HEK293 (cell line): ENCODE results near the gene ZNF124.

Experiments
- CTCF ChIA-PET: fragments of 350-600 bp; formaldehyde crosslinking; extraction: SDS; loops from one replicate; lab custom pipeline; 2021; ENCODE audit warnings: antibody characterized with exemption; lab: Yijun Ruan, JAX
- POLR2A ChIA-PET: fragments of 300-600 bp; formaldehyde crosslinking; extraction: SDS; loops from one replicate; lab custom pipeline; 2020; ENCODE audit warnings: antibody characterized with exemption, inconsistent platforms; lab: Yijun Ruan, JAX
- H3K27ac ChIP-seq: fragments of 200-500 bp; sonication (Bioruptor generic); 2 replicates; pipeline ENCODE4 v1.5.1; 2014; ENCODE audit warnings: low read depth, low read length, control low read depth, inconsistent platforms; ENCODE audit errors: extremely low read depth
- H3K36me3 ChIP-seq, 2 experiments: fragments of 200-500 bp in 1 of 2; sonication (Bioruptor generic) in 1 of 2; 1 replicate in 1 of 2; 2 replicates in 1 of 2; pipeline ENCODE4 v1.5.1; 2014 to 2017; ENCODE audit warnings: inconsistent platforms in 2 of 2, low read length in 2 of 2; ENCODE audit not compliant: control insufficient read depth in 2 of 2, insufficient read depth in 1 of 2
- H3K4me1 ChIP-seq: fragments of 200-500 bp; sonication (Bioruptor generic); 2 replicates; pipeline ENCODE4 v1.5.1; 2014; ENCODE audit warnings: mild to moderate bottlenecking, low read length, inconsistent platforms; ENCODE audit not compliant: control insufficient read depth, insufficient read depth
- H3K4me3 ChIP-seq: 2 replicates; pipeline ENCODE4 v1.5.1; 2011; ENCODE audit warnings: low read depth, mild to moderate bottlenecking, control low read depth, low read length, moderate library complexity
- H3K9me3 ChIP-seq: fragments of 200-500 bp; sonication (Bioruptor generic); 2 replicates; pipeline ENCODE4 v1.5.1; 2014; ENCODE audit warnings: low read depth, low read length, inconsistent platforms; ENCODE audit not compliant: control insufficient read depth, insufficient read depth
- KLF16 ChIP-seq: fragments of 450-650 bp; formaldehyde crosslinking; IDR thresholded peaks from 2 replicates; pipeline ENCODE4 v1.5.1; 2017; ENCODE audit warnings: missing biosample characterization, missing genetic modification characterization
- MEIS1 ChIP-seq: sonication (generic); formaldehyde crosslinking; IDR thresholded peaks from 2 replicates; pipeline ENCODE4 v1.8.1; 2022; ENCODE audit warnings: missing genetic modification reagents, mild to moderate bottlenecking, borderline replicate concordance
- TCF7L2 ChIP-seq: IDR thresholded peaks from 2 replicates; pipeline ENCODE4 v1.6.1; 2011; ENCODE audit warnings: low read depth, mild to moderate bottlenecking, inconsistent platforms, low read length, moderate library complexity, borderline replicate concordance
- ZBTB17 ChIP-seq: fragments of 450-650 bp; formaldehyde crosslinking; IDR thresholded peaks from 2 replicates; pipeline ENCODE4 v1.5.1; 2016; ENCODE audit warnings: missing biosample characterization, missing genetic modification characterization
- ZFP3 ChIP-seq: fragments of 450-650 bp; formaldehyde crosslinking; IDR thresholded peaks from 2 replicates; pipeline ENCODE4 v1.5.1; 2016; ENCODE audit warnings: low read depth, missing biosample characterization, missing genetic modification characterization
- ZNF211 ChIP-seq: fragments of 450-650 bp; formaldehyde crosslinking; IDR thresholded peaks from 2 replicates; pipeline ENCODE4 v1.5.1; 2016; ENCODE audit warnings: low read depth, missing biosample characterization, missing genetic modification characterization
- ZNF221 ChIP-seq: fragments of 450-650 bp; formaldehyde crosslinking; IDR thresholded peaks from 2 replicates; pipeline ENCODE4 v1.5.1; 2017; ENCODE audit warnings: missing biosample characterization, missing genetic modification characterization, borderline replicate concordance
- ZNF274 ChIP-seq, 2 experiments: fragments of 200-500 bp in 1 of 2; fragments of 450-650 bp in 1 of 2; sonication (Bioruptor generic) in 1 of 2; formaldehyde crosslinking in 1 of 2; IDR thresholded peaks; 2 replicates each; pipeline versions ENCODE4 v1.5.1 to v1.6.1; 2014 to 2016; ENCODE audit warnings: borderline replicate concordance in 1 of 2, inconsistent platforms in 1 of 2, low read length in 1 of 2, missing biosample characterization in 1 of 2, missing genetic modification characterization in 1 of 2
- ZNF354C ChIP-seq: fragments of 450-650 bp; formaldehyde crosslinking; IDR thresholded peaks from 2 replicates; pipeline ENCODE4 v1.5.1; 2016; ENCODE audit warnings: missing biosample characterization, missing genetic modification characterization, low read depth, borderline replicate concordance
- ZNF37A ChIP-seq: fragments of 450-650 bp; IDR thresholded peaks from 2 replicates; pipeline ENCODE4 v1.5.1; 2018; ENCODE audit warnings: missing biosample characterization, missing genetic modification characterization
- ZNF555 ChIP-seq: fragments of 450-650 bp; formaldehyde crosslinking; conservative IDR thresholded peaks from 2 replicates; pipeline ENCODE4 v1.5.1; 2017; ENCODE audit warnings: missing biosample characterization, mild to moderate bottlenecking, missing genetic modification characterization, inconsistent platforms
- ZNF585B ChIP-seq: fragments of 450-650 bp; formaldehyde crosslinking; IDR thresholded peaks from 2 replicates; pipeline ENCODE4 v1.5.1; 2016; ENCODE audit warnings: missing biosample characterization, missing genetic modification characterization
- ZSCAN30 ChIP-seq: fragments of 450-650 bp; IDR thresholded peaks from 2 replicates; pipeline ENCODE4 v1.5.1; 2018; ENCODE audit warnings: missing biosample characterization, mild to moderate bottlenecking, missing genetic modification characterization, moderate library complexity
- TF ChIP-seq, protein P1 (sequence below): fragments of 450-650 bp; formaldehyde crosslinking; IDR thresholded peaks from 2 replicates; pipeline ENCODE4 v1.5.1; 2016; ENCODE audit warnings: missing biosample characterization, missing genetic modification characterization
- TF ChIP-seq, protein P2 (sequence below): IDR thresholded peaks from 2 replicates; pipeline ENCODE4 v1.6.1; 2011; ENCODE audit warnings: mild to moderate bottlenecking, low read depth, low read length, borderline replicate concordance
- TF ChIP-seq, protein P3 (sequence below): fragments of 450-650 bp; formaldehyde crosslinking; IDR thresholded peaks from 2 replicates; pipeline ENCODE4 v1.5.1; 2016; ENCODE audit warnings: missing biosample characterization, missing genetic modification characterization
- TF ChIP-seq, protein P4 (sequence below): fragments of 450-650 bp; formaldehyde crosslinking; IDR thresholded peaks from 2 replicates; pipeline ENCODE4 v1.5.1; 2016; ENCODE audit warnings: missing biosample characterization, missing genetic modification characterization

Gene ZNF124

DNA sequence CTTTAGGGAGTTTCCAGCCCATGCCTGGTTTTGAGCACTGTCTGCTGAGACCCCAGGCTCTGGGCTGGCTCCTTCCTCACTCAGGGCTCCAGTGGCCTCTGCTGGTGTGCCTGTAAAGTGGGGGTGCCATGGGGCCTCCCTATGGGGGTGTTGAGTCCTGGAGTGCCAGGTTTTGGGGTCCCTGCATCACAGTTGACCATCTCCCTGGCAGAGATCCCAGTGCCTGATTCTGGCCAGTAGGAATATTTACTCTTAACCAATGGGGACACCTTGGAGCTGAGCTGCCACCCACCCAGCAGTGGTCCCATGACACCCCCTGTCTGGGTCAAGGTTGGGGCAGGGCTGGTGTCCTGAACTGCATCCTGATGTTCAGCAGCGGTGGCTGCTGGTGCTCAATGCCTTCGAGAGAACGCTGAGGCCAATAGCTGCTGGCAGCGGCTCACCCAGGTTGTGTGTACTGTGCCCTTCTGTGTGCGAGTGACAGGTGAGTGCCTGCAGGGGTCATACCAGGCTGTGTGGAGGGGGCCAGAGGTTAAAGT lies 58.0 kb downstream of the ZNF124 start:
- Histone ChIP-seq H3K27ac (no peak overlapping the region), H3K36me3 (no peaks in the 10 kb centered on the region), H3K4me1 (no peaks in the 10 kb centered on the region), H3K9me3 (no peaks in the 10 kb centered on the region), H3K4me3 (no peak overlapping the region)
- TF ChIP-seq ZSCAN30 (tag by site-specific recombination) (no peak), ZFP3 (tag by site-specific recombination) (no peak), ZNF555 (no peak), ZNF354C (tag by site-specific recombination) (no peak), TCF7L2 (no peak), KLF16 (tag by site-specific recombination) (no peak), ZNF585B (no peak), ZNF274 (IDR thresholded peaks at IDR 0.05; ENCODE audit: low read length) (no peak), ZNF274 (tag by site-specific recombination; IDR thresholded peaks at IDR 0.05; ENCODE audit: borderline replicate concordance) (no peak), MEIS1 (CRISPR knock-in tag) (no peak)
- TF ChIP-seq, protein P1, sequence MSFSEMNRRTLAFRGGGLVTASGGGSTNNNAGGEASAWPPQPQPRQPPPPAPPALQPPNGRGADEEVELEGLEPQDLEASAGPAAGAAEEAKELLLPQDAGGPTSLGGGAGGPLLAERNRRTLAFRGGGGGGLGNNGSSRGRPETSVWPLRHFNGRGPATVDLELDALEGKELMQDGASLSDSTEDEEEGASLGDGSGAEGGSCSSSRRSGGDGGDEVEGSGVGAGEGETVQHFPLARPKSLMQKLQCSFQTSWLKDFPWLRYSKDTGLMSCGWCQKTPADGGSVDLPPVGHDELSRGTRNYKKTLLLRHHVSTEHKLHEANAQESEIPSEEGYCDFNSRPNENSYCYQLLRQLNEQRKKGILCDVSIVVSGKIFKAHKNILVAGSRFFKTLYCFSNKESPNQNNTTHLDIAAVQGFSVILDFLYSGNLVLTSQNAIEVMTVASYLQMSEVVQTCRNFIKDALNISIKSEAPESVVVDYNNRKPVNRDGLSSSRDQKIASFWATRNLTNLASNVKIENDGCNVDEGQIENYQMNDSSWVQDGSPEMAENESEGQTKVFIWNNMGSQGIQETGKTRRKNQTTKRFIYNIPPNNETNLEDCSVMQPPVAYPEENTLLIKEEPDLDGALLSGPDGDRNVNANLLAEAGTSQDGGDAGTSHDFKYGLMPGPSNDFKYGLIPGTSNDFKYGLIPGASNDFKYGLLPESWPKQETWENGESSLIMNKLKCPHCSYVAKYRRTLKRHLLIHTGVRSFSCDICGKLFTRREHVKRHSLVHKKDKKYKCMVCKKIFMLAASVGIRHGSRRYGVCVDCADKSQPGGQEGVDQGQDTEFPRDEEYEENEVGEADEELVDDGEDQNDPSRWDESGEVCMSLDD (tag by site-specific recombination) = no peak
- ChIA-PET POLR2A (interaction anchor here (0.6 kb wide), 1 partner anchor 107 kb away, joined by 9 read pairs; no protein-coding TSS in a partner anchor), CTCF (no interaction called here)

DNA sequence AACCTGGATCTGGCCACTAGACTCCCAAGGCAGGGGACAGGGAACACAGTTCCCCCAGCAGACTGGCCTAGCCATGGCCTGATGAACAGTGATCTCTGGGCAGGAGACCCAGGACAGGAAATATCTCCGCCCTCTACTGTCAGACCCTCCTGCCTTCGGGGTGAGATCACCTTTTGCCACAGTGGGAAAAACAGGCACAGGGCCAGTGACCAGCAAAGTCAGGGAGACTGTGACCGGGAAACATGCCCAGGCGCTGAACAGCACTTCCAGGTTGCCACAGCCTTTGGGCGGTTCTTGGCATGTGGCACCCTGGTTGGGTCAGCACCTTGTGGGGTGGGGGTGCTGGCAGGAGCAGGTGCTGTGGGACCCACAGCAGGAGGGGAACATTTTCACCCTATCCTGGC lies 58.7 kb downstream of the ZNF124 start:
- no peak overlapping the region for H3K4me3 ChIP-seq
- TF ChIP-seq ZNF37A (tag by site-specific recombination) (no peak), ZNF221 (no peak), ZBTB17 (tag by site-specific recombination) (no peak), ZNF211 (no peak)
- TF ChIP-seq, protein P2, sequence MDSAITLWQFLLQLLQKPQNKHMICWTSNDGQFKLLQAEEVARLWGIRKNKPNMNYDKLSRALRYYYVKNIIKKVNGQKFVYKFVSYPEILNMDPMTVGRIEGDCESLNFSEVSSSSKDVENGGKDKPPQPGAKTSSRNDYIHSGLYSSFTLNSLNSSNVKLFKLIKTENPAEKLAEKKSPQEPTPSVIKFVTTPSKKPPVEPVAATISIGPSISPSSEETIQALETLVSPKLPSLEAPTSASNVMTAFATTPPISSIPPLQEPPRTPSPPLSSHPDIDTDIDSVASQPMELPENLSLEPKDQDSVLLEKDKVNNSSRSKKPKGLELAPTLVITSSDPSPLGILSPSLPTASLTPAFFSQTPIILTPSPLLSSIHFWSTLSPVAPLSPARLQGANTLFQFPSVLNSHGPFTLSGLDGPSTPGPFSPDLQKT = no peak
- TF ChIP-seq, protein P3, sequence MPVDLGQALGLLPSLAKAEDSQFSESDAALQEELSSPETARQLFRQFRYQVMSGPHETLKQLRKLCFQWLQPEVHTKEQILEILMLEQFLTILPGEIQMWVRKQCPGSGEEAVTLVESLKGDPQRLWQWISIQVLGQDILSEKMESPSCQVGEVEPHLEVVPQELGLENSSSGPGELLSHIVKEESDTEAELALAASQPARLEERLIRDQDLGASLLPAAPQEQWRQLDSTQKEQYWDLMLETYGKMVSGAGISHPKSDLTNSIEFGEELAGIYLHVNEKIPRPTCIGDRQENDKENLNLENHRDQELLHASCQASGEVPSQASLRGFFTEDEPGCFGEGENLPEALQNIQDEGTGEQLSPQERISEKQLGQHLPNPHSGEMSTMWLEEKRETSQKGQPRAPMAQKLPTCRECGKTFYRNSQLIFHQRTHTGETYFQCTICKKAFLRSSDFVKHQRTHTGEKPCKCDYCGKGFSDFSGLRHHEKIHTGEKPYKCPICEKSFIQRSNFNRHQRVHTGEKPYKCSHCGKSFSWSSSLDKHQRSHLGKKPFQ (tag by site-specific recombination) = no peak
- TF ChIP-seq, protein P4, sequence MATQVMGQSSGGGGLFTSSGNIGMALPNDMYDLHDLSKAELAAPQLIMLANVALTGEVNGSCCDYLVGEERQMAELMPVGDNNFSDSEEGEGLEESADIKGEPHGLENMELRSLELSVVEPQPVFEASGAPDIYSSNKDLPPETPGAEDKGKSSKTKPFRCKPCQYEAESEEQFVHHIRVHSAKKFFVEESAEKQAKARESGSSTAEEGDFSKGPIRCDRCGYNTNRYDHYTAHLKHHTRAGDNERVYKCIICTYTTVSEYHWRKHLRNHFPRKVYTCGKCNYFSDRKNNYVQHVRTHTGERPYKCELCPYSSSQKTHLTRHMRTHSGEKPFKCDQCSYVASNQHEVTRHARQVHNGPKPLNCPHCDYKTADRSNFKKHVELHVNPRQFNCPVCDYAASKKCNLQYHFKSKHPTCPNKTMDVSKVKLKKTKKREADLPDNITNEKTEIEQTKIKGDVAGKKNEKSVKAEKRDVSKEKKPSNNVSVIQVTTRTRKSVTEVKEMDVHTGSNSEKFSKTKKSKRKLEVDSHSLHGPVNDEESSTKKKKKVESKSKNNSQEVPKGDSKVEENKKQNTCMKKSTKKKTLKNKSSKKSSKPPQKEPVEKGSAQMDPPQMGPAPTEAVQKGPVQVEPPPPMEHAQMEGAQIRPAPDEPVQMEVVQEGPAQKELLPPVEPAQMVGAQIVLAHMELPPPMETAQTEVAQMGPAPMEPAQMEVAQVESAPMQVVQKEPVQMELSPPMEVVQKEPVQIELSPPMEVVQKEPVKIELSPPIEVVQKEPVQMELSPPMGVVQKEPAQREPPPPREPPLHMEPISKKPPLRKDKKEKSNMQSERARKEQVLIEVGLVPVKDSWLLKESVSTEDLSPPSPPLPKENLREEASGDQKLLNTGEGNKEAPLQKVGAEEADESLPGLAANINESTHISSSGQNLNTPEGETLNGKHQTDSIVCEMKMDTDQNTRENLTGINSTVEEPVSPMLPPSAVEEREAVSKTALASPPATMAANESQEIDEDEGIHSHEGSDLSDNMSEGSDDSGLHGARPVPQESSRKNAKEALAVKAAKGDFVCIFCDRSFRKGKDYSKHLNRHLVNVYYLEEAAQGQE (tag by site-specific recombination) = no peak

More for the DNA sequence above, 58.7 kb downstream of the ZNF124 start:
- CTCF ChIA-PET = no interaction called here
- no peak overlapping the region for H3K27ac ChIP-seq
- no peaks in the 10 kb centered on the region for H3K4me1 ChIP-seq
- POLR2A ChIA-PET = no interaction called here
- H3K9me3 ChIP-seq = no peaks in the 10 kb centered on the region
- H3K36me3 ChIP-seq = no peaks in the 10 kb centered on the region
